ENCODE measurements around the gene ADARB1.

ADARB1 gene

DNA sequence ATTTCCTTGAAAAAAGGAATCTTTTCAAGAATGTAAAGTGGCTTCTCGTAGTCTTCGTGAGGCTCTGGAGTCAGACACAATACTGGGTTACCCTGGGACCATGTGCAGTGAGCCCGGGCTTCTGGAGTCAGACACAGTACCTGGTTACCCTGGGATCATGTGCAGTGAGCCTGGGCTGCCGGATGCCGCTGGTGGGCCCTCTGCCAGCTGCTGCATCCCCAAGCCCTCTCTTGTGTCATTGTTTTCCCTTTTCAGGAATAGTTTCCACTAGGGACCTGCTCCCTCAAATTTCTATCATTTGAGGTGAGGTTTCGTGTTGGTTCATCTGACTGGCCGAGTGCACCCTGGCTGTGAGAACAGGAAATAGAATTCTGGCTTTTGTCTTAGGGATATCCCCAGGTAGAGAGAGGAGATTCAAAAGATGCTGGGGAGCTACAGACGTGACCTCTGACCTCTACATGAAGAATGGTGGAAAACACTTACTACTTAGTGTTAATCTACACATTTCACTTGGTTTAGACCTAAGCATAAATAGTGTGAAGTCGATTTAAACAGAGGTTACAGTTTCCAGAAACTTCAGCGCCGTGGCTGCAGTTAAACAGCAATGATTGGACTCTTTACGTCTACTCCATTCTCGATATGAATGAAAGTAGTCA is 10.6 kb downstream of the ADARB1 start:
- H3K27me3 ChIP-seq (ENCODE audit: insufficient read depth, poor library complexity, severe bottlenecking), result no peaks in the 10 kb centered on the region
- H3K36me3 ChIP-seq (ENCODE audit: low read depth), result peaks cover 7% of the 10 kb centered on the region; the same call in 1 of the 2 replicates
- no peak overlapping the region for H3K4me3 ChIP-seq (ENCODE audit: severe bottlenecking)
- TF ChIP-seq, protein P1, sequence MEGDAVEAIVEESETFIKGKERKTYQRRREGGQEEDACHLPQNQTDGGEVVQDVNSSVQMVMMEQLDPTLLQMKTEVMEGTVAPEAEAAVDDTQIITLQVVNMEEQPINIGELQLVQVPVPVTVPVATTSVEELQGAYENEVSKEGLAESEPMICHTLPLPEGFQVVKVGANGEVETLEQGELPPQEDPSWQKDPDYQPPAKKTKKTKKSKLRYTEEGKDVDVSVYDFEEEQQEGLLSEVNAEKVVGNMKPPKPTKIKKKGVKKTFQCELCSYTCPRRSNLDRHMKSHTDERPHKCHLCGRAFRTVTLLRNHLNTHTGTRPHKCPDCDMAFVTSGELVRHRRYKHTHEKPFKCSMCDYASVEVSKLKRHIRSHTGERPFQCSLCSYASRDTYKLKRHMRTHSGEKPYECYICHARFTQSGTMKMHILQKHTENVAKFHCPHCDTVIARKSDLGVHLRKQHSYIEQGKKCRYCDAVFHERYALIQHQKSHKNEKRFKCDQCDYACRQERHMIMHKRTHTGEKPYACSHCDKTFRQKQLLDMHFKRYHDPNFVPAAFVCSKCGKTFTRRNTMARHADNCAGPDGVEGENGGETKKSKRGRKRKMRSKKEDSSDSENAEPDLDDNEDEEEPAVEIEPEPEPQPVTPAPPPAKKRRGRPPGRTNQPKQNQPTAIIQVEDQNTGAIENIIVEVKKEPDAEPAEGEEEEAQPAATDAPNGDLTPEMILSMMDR (IDR thresholded peaks at IDR 0.05; ENCODE audit: poor library complexity, severe bottlenecking), result no peak
- no peak overlapping the region for H3K27ac ChIP-seq (ENCODE audit: poor library complexity, severe bottlenecking)
- DNase-seq (ENCODE audit: low spot score), result no peak
- H3K9me3 ChIP-seq (ENCODE audit: severe bottlenecking), result no peaks in the 10 kb centered on the region
- ATAC-seq (ENCODE audit: low read depth), result no peak
- peaks cover 7% of the 10 kb centered on the region for H3K4me1 ChIP-seq (ENCODE audit: insufficient read depth, poor library complexity, severe bottlenecking)

- Histone ChIP-seq H3K9me3 (ENCODE audit: severe bottlenecking) (no peaks in the 10 kb centered on the region), H3K4me3 (ENCODE audit: severe bottlenecking) (no peak overlapping the region), H3K36me3 (ENCODE audit: low read depth) (peaks cover 7% of the 10 kb centered on the region; the same call in 1 of the 2 replicates), H3K4me1 (ENCODE audit: insufficient read depth, poor library complexity, severe bottlenecking) (peaks cover 6% of the 10 kb centered on the region), H3K27me3 (ENCODE audit: insufficient read depth, poor library complexity, severe bottlenecking) (no peaks in the 10 kb centered on the region), H3K27ac (ENCODE audit: poor library complexity, severe bottlenecking) (no peak overlapping the region)
- DNase-seq (ENCODE audit: low spot score) (no peak), ATAC-seq (ENCODE audit: low read depth) (no peak)
- TF ChIP-seq, protein P1 (IDR thresholded peaks at IDR 0.05; ENCODE audit: poor library complexity, severe bottlenecking), result no peak
Measured at GRCh38 chr21:45085700-45086099, 11.3 kb downstream of the ADARB1 start.

- H3K36me3 ChIP-seq (ENCODE audit: low read depth), result peaks cover 7% of the 10 kb centered on the region; the same call in 1 of the 2 replicates
- H3K4me1 ChIP-seq (ENCODE audit: insufficient read depth, poor library complexity, severe bottlenecking), result no peaks in the 10 kb centered on the region
- TF ChIP-seq, protein P1 (IDR thresholded peaks at IDR 0.05; ENCODE audit: poor library complexity, severe bottlenecking), result no peak
- ATAC-seq (ENCODE audit: low read depth) (no peak), DNase-seq (ENCODE audit: low spot score) (no peak)
- no peak overlapping the region for H3K4me3 ChIP-seq (ENCODE audit: severe bottlenecking)
- H3K9me3 ChIP-seq (ENCODE audit: severe bottlenecking), result no peaks in the 10 kb centered on the region
- H3K27ac ChIP-seq (ENCODE audit: poor library complexity, severe bottlenecking), result no peak overlapping the region
- no peaks in the 10 kb centered on the region for H3K27me3 ChIP-seq (ENCODE audit: insufficient read depth, poor library complexity, severe bottlenecking)
Measured at GRCh38 chr21:45086337-45086958, 12.1 kb downstream of the ADARB1 start.

- no peak overlapping the region for H3K4me3 ChIP-seq (ENCODE audit: severe bottlenecking)
- no peaks in the 10 kb centered on the region for H3K27me3 ChIP-seq (ENCODE audit: insufficient read depth, poor library complexity, severe bottlenecking)
- H3K4me1 ChIP-seq (ENCODE audit: insufficient read depth, poor library complexity, severe bottlenecking), result no peaks in the 10 kb centered on the region
- H3K27ac ChIP-seq (ENCODE audit: poor library complexity, severe bottlenecking), result no peak overlapping the region
- H3K36me3 ChIP-seq (ENCODE audit: low read depth), result peaks cover 5% of the 10 kb centered on the region; the same call in 1 of the 2 replicates
- DNase-seq (ENCODE audit: low spot score) (no peak), ATAC-seq (ENCODE audit: low read depth) (no peak)
- TF ChIP-seq, protein P1 (IDR thresholded peaks at IDR 0.05; ENCODE audit: poor library complexity, severe bottlenecking), result no peak
- no peaks in the 10 kb centered on the region for H3K9me3 ChIP-seq (ENCODE audit: severe bottlenecking)
Measured at GRCh38 chr21:45087022-45087823, 12.8 kb downstream of the ADARB1 start.

All from RWPE2 (cell line).